T47D (cell line): Measurements from ENCODE around the gene ABCA13.
"Not testable (repeated sequence)": the region's sequence is repeated elsewhere in the genome, so short reads cannot be mapped to it uniquely, and the experiment has no call there.

Source experiments
- DNase-seq, 2 experiments: peaks; one replicate each; pipeline versions ENCODE4 v3.0.0 to v3.0.0-alpha.2; 2011 to 2012; ENCODE audit warnings: low read depth in 1 of 2, low spot score in 1 of 2
- JUND ChIP-seq: IDR thresholded peaks from 2 replicates; pipeline ENCODE4 v1.6.1; 2012; ENCODE audit warnings: low read depth
- in situ Hi-C: cut with HindIII; loops from 2 replicates; pipeline ENCODE4 v1.10.0; 2016; ENCODE audit warnings: low sequenced_read_pairs, low pct_unique_long_range_greater_than_20kb

ABCA13 gene

DNA sequence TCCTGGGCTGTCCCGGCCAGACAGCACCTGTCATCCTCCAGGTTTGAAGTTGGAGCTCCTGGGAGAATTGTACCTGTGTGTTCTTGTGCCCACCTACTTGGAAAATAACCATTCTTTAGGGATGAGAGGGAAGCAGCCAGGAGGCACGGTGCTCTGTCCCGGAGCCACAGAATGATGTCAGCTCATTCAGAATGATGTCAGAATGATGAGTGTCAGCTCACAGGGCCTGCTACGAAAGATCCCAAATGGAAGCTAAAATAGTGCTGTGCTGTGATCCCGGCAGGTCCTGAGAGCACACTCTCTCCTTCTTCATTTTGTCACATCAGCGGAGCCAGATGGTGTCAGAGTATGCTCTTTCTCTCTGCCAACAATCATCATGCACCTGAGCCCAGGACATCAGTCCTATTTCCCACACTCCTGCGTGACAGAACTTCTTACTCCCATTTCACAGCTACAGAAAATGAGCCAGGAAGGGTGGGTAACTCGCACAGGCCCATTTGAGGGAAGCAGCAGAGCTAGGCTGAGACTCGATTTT lies 8.3 kb downstream of the ABCA13 start:
- in situ Hi-C loops = no loop called here
- TF ChIP-seq JUND = no peak

DNA sequence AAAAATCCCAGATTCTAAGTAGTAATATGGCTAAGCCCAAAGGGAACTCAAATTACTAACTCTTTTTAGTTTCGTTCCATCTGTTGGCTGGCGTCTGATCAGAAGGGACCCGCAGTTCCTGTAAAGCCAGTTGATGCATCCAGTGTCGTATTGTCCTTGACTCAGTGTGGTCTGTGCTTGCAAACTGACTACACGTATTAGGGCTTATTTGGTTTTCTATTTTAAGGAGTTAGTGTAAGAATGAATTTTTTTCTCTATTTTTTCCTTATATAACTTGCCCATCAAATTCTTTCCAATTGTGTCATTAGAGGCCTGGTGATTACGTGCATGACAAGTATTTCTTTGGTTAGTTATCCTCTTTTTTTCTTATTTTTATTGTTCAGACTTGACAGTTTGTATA lies 9.7 kb downstream of the ABCA13 start:
- in situ Hi-C loops = no loop called here
- DNase-seq = peak in 1 of 2 experiments; percentile 49
- no peak for TF ChIP-seq JUND

More for the DNA sequence above, 8.3 kb downstream of the ABCA13 start:
- DNase-seq = no peak

DNA sequence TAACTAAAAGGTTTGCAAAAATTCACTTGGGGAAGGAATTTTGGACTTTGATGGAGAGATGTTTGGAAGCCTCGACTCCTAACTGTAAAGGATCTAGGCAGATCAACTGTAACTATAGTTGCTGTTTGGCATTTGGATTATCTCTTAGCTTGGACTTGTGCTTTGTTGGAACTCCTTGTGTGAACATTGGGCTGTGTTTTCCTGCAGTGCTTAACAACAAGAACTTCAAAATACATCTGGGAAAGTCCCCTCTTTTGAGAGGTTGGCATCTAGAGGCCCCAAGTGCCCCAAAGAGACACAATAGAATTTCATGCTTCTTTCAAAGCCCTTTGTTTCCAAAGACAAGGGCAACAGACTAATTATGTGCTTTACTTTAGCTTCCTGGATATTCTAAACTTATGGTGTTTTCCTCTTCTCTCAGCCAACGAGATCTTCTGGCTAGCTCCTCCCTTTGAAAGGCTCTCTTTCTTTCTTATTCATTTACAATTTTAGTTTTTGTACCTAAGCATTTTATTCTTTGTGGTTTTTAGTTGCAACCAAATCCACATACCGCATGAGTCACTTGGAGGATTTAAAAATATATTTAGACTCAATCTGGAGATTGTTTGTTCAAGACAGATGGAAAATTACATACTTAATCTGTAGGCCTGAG lies 11.6 kb downstream of the ABCA13 start:
- no peak for DNase-seq
- in situ Hi-C loops = no loop called here
- no peak for TF ChIP-seq JUND

DNA sequence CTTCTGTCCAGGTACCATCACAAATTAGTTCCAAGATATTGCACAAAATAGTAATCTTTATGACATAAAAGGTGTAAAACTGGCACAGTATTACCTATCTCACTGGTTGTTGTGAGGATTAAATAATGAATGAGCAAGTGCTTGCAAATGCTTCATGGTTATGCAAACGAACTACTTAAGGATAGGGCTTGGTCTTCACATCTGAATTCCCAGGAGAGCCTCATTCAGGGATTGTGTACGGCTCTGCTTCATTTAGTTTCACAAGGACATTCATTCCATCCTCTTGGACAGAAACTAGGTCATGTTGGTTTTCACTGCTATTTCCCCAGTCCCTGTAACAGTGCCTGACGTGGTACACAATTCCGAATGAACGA lies 12.1 kb downstream of the ABCA13 start:
- TF ChIP-seq JUND = no peak
- in situ Hi-C loops = no loop called here
- no peak for DNase-seq

DNA sequence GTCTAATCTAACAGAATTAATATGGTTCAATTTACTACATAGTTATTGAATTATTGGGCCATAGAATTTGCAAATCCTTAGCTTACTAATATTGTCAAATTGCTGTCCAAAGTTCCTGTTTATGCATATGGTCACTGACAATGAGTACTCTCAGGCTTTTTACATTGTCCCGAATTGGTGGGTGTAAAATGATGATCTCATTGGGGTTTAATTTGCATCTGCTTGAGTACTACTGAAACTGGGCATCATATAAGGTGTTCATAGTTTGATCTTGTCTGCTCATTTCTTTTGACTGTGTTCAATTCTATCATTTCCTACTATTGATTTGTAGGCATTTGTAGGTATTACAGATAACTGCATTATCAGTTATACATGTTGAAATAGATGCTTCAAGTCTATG lies 12.7 kb downstream of the ABCA13 start:
- no peak for DNase-seq
- in situ Hi-C loops = no loop called here

DNA sequence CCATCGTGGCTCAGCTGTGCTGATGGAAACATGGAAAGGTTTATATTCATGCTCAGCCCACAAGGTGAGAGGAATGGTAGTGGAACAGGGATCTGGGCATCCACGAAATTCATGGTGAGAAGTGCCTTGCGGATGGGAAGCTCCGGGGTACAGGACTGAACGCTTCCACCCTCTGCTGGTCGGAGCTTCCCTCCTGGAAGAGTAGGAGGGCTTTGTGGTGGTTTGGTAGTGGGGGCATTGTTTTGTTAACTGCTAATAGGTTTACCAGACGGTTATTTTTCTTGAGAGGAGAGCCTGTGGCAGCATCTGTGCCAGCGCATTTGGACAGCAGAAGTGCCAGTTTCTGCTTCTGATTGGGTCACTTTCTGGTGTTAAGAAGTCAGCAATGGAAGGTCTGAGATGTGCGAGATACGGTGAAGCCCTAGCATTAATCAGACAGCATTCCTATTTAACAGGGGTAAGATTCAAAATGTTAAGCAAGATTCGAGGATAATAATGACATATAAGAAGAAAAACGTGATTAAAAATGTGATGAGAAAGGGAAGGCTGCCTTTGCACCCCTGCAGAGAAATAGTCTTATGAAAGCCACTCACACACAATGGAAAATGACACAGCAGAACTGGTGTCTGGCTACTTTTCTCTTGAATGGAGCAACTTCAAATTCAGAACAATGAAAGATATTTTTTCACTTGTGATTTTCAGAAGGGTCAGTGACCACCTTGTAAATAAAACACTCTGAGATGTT lies 17.7 kb downstream of the ABCA13 start:
- no peak for TF ChIP-seq JUND
- in situ Hi-C loops = no loop called here
- no peak for DNase-seq

More for the DNA sequence above, 12.7 kb downstream of the ABCA13 start:
- TF ChIP-seq JUND = no peak

DNA sequence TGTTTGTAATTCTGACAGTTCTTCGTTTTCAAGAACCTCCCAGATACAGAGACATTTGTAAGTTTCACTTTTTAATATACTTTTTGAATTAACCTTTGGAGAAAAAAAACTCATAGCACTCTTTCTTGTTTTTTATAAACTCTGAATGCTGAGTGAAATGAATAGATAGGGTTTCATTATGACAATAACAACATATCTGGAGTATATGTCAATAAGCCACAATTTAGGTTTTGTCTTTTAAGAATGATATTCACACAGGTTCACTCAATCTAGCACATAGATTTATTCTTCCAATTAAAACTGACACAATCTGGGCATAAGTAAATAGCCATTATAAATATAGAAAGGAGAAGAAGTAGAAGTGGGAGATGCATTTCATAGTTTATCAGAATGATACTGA lies 21.7 kb downstream of the ABCA13 start:
- no peak for TF ChIP-seq JUND
- no peak for DNase-seq
- in situ Hi-C loops = no loop called here

DNA sequence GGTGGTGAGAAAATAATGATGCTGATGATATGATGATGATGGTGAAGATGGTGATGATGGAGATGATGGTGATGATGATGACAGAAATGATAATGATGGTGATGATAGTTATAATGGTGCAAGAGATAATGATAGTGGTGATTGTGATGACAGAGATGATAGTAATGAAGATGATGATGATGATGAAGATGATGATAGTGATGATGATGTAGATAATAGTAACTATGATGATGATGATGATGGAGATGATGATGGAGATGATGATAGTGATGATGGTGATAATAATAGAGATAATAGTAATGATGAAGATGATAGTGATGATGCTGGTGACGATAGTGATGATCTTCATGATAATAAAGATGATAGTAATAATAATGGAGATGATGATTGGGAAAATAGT lies 22.2 kb downstream of the ABCA13 start:
- no peak for DNase-seq
- TF ChIP-seq JUND = no peak
- in situ Hi-C loops = no loop called here

DNA sequence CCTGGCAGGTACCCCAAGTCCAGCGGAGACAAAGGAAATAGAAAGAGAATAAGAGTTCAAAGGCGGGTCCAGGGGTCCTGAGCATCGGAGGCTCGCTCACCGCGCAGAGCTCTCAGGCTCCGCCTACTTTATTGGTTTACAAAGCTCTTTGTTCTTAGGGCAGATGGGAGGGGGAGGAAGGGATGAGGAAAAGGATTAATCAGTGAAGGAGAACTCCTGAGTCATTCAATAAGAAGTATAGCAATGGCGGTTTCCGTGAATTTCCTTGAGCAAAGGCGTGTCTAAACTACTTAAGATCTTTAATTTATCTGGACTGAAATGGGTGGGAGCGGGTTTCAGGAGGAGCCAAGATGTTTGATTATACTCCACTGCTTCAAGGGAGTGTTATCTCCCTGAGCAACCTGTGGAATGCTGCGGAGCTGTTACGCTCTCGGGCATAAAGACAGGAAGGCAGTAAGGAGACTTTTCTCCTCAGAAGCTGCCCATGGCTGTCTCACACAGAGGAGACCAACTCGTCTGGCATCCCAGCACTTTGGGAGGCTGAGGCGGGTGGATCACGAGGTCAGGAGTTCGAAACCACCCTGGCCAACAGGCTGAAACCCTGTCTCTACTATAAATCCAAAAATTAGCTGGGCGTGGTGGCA lies 29.8 kb downstream of the ABCA13 start:
- DNase-seq, in situ Hi-C loops: not testable (repeated sequence)

DNA sequence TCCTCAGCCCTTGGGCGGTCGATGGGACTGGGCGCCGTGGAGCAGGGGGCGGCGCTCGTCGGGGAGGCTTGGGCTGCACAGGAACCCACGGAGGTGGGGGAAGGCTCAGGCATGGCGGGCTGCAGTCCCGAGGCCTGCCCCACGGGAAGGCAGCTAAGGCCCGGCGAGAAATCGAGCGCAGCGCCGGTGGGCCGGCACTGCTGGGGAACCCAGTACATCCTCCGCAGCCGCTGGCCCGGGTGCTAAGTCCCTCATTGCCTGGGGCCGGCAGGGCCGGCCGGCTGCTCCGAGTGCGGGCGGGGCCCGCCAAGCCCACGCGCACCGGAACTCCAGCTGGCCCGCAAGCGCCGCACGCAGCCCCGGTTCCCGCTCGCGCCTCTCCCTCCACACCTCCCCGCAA lies 31.7 kb downstream of the ABCA13 start:
- DNase-seq, in situ Hi-C loops: not testable (repeated sequence)

DNA sequence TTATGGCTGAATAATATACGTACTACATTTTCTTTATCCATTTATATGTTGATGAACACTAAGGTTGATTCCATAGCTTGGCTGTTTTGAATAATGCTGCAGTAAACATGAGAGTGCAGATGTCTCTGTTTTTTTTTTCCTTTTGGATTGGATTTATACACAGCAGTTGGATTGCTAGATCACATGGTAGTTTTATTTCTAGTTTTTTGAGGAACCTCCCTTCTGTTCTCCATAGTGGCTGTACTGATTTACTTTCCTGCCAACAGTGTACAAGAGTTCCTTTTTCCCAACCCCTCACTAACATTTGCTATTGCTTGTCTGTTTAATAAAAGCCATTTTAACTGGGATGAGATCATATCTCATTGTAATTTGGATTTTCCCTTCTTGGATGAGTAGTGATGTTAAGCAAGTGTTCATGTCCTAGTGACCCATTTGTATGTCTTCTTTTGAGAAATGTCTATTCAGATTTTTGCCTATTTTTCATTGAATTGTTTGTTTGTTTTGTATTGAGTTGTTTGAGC lies 36.0 kb downstream of the ABCA13 start:
- no peak for TF ChIP-seq JUND
- no peak for DNase-seq
- in situ Hi-C loops = no loop called here

DNA sequence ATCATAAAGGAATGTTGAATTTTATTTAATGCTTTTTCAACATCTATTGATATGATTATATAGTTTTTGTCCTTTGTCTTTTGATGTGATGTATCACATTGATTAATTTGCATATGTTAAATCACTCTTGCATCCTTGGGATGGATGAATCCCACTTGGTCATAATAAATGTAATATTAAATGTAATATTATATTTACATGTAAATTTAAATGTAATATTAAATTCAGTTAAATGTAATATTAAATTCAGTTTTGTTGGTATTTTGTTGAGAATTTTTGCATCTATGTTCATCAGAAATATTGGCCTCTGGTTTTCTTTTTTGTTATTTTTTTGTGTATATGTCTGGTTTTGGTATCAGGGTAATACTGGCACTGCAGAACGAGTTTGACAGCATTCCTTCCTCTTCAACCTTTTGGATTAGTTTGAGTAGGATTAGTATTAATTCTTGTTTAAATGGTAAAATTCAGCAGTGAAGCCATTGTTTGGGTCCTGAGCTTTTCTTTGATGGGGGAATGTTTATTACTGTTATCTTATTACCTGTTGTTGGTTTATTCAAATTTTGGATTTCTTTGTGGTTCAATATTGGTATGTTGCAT lies 37.8 kb downstream of the ABCA13 start:
- DNase-seq = no peak
- in situ Hi-C loops = no loop called here
- no peak for TF ChIP-seq JUND
